ENCODE data around the gene KRTAP21-1.

KRTAP21-1 gene

DNA sequence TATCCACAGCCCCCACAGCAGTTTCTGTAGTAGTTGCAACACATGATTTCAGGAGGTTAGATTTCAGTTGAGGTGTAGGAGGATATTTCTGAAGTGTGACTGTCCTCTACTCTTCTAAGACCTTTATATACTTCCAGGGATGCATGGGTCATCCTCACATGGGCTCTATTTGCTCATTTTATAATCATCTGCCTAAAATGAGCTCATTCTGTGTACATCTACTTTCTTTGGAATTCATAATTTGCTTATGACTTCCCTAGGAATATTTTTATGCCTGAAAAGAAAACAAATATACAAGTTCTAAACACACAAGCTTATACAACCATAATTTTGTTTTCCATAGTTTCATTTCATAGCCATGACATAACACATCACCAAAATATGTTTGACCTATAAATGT lies 8.1 kb downstream of the KRTAP21-1 start, which contains the start of gene KRTAP21-2:
Gene KRTAP21-2, minus strand, starts transcription at position 101 of the 400 bp plus-strand sequence. Its CDS starts 57 bp downstream, at position 44.
- Histone ChIP-seq H3K27me3 (ENCODE audit: low read length) (no peaks in the 10 kb centered on the region), H3K79me2 (ENCODE audit: insufficient read depth, low read length) (no peaks in the 10 kb centered on the region), H3K36me3 (ENCODE audit: low read length) (no peaks in the 10 kb centered on the region), H3K9me2 (replicated peaks; ENCODE audit: insufficient read depth, low read length) (no peaks in the 10 kb centered on the region), H3F3A (ENCODE audit: insufficient read depth) (no peaks in the 10 kb centered on the region), H3K9ac (ENCODE audit: low read length) (no peak within 1 kb of the TSS), H4K20me1 (ENCODE audit: low read depth, low read length) (no peaks in the 10 kb centered on the region), H3K27ac (ENCODE audit: low read depth, low read length) (no peak within 1 kb of the TSS), H3K9me3 (ENCODE audit: insufficient read depth, low read length) (no peaks in the 10 kb centered on the region), H3K4me3 (ENCODE audit: insufficient read depth, low read length, poor library complexity, severe bottlenecking) (no peak within 1 kb of the TSS), H2AFZ (ENCODE audit: low read depth, low read length, severe bottlenecking) (no peak within 1 kb of the TSS), H3K4me2 (ENCODE audit: low read depth, low read length, poor library complexity, severe bottlenecking) (no peak within 1 kb of the TSS)
- TF ChIP-seq EZH2phosphoT487 (conservative IDR thresholded peaks at IDR 0.05; ENCODE audit: low read length) = no peak
- TF ChIP-seq, protein P1, sequence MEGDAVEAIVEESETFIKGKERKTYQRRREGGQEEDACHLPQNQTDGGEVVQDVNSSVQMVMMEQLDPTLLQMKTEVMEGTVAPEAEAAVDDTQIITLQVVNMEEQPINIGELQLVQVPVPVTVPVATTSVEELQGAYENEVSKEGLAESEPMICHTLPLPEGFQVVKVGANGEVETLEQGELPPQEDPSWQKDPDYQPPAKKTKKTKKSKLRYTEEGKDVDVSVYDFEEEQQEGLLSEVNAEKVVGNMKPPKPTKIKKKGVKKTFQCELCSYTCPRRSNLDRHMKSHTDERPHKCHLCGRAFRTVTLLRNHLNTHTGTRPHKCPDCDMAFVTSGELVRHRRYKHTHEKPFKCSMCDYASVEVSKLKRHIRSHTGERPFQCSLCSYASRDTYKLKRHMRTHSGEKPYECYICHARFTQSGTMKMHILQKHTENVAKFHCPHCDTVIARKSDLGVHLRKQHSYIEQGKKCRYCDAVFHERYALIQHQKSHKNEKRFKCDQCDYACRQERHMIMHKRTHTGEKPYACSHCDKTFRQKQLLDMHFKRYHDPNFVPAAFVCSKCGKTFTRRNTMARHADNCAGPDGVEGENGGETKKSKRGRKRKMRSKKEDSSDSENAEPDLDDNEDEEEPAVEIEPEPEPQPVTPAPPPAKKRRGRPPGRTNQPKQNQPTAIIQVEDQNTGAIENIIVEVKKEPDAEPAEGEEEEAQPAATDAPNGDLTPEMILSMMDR (IDR thresholded peaks at IDR 0.05; ENCODE audit: insufficient read depth, low read length, poor library complexity, severe bottlenecking) = no peak

- Histone ChIP-seq H2AFZ (ENCODE audit: low read depth, low read length, severe bottlenecking) (no peak overlapping the region), H3F3A (ENCODE audit: insufficient read depth) (no peaks in the 10 kb centered on the region), H3K79me2 (ENCODE audit: insufficient read depth, low read length) (no peaks in the 10 kb centered on the region), H3K9me3 (ENCODE audit: insufficient read depth, low read length) (no peaks in the 10 kb centered on the region), H3K36me3 (ENCODE audit: low read length) (no peaks in the 10 kb centered on the region), H3K4me3 (ENCODE audit: insufficient read depth, low read length, poor library complexity, severe bottlenecking) (no peak overlapping the region), H3K9ac (ENCODE audit: low read length) (no peak overlapping the region), H3K27me3 (ENCODE audit: low read length) (no peaks in the 10 kb centered on the region), H3K9me2 (replicated peaks; ENCODE audit: insufficient read depth, low read length) (no peaks in the 10 kb centered on the region; the same call in 1 of the 2 replicates), H3K27ac (ENCODE audit: low read depth, low read length) (no peak overlapping the region), H4K20me1 (ENCODE audit: low read depth, low read length) (no peaks in the 10 kb centered on the region), H3K4me2 (ENCODE audit: low read depth, low read length, poor library complexity, severe bottlenecking) (no peak overlapping the region)
- TF ChIP-seq, protein P1 (IDR thresholded peaks at IDR 0.05; ENCODE audit: insufficient read depth, low read length, poor library complexity, severe bottlenecking) = no peak
Measured at GRCh38 chr21:30740462-30740861, 14.8 kb downstream of the KRTAP21-1 start.

DNA sequence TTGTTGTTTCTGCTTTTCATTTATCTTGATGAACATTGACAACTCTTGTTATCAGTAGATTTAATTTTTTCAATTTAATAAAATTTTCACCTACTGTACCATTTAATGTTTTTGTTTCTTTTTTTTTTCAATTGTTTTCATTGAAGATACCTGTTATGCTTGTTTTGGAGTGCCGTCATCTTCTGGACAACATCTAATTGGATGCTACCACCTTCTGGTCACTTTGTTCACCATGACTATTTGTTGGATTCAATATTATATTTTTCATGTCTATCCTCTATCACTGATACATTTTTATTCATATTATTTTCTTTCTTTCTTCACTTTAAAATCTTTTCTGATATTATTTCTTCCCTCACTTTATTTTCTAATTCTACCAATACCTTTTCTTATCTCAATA lies 22.2 kb downstream of the KRTAP21-1 start:
- Histone ChIP-seq H3K27me3 (ENCODE audit: low read length) (no peaks in the 10 kb centered on the region), H3F3A (ENCODE audit: insufficient read depth) (no peaks in the 10 kb centered on the region), H3K9me2 (replicated peaks; ENCODE audit: insufficient read depth, low read length) (no peaks in the 10 kb centered on the region; the same call in 1 of the 2 replicates), H3K9me3 (ENCODE audit: insufficient read depth, low read length) (no peaks in the 10 kb centered on the region), H4K20me1 (ENCODE audit: low read depth, low read length) (no peaks in the 10 kb centered on the region), H2AFZ (ENCODE audit: low read depth, low read length, severe bottlenecking) (no peak overlapping the region), H3K4me2 (ENCODE audit: low read depth, low read length, poor library complexity, severe bottlenecking) (no peak overlapping the region), H3K9ac (ENCODE audit: low read length) (no peak overlapping the region), H3K4me3 (ENCODE audit: insufficient read depth, low read length, poor library complexity, severe bottlenecking) (no peak overlapping the region), H3K36me3 (ENCODE audit: low read length) (no peaks in the 10 kb centered on the region), H3K27ac (ENCODE audit: low read depth, low read length) (no peak overlapping the region), H3K79me2 (ENCODE audit: insufficient read depth, low read length) (no peaks in the 10 kb centered on the region)
- TF ChIP-seq, protein P1 (IDR thresholded peaks at IDR 0.05; ENCODE audit: insufficient read depth, low read length, poor library complexity, severe bottlenecking) = no peak
- TF ChIP-seq EZH2phosphoT487 (conservative IDR thresholded peaks at IDR 0.05; ENCODE audit: low read length) = no peak

Data from SU-DHL-6 (cell line).